ENCODE measurements around the gene RANBP9. TPM values are rescaled to one million over a fixed set of nuclear protein-coding genes. Genes with fewer than 3 reads are reported as not detected.

Gene RANBP9
- total RNA-seq, 1 donor = 53.9 TPM

GRCh38 chr6:13698715-13699114 lies 12.9 kb downstream of the RANBP9 start:
- Histone ChIP-seq H4K20me1 (ENCODE audit: insufficient read depth, low read length) (peaks cover 11% of the 10 kb centered on the region), H3K27me3 (ENCODE audit: insufficient read depth, low read length) (no peaks in the 10 kb centered on the region), H3K4me2 (ENCODE audit: insufficient read depth, low read length) (no peak overlapping the region), H3K4me3 (ENCODE audit: insufficient read depth, low read length) (no peak overlapping the region), H3K36me3 (ENCODE audit: insufficient read depth, low read length) (no peaks in the 10 kb centered on the region), H3K79me2 (ENCODE audit: insufficient read depth, low read length) (peaks cover 89% of the 10 kb centered on the region), H2AFZ (ENCODE audit: low read length) (no peak overlapping the region), H3K9me3 (ENCODE audit: low read depth, low read length) (no peaks in the 10 kb centered on the region), H3K4me1 (ENCODE audit: insufficient read depth, low read length) (peaks cover 35% of the 10 kb centered on the region), H3K27ac (ENCODE audit: low read depth, low read length) (no peak overlapping the region)
- DNase-seq (ENCODE audit: insufficient read length, low spot score, missing footprints) = no peak
- TF ChIP-seq CTCF (IDR thresholded peaks at IDR 0.05; ENCODE audit: extremely low read depth, low read depth, low read length) = no peak

GRCh38 chr6:13697857-13698256 lies 13.8 kb downstream of the RANBP9 start:
- DNase-seq (ENCODE audit: insufficient read length, low spot score, missing footprints) = no peak
- Histone ChIP-seq H3K27me3 (ENCODE audit: insufficient read depth, low read length) (no peaks in the 10 kb centered on the region), H3K36me3 (ENCODE audit: insufficient read depth, low read length) (no peaks in the 10 kb centered on the region), H3K9me3 (ENCODE audit: low read depth, low read length) (no peaks in the 10 kb centered on the region), H2AFZ (ENCODE audit: low read length) (no peak overlapping the region), H4K20me1 (ENCODE audit: insufficient read depth, low read length) (peaks cover 3% of the 10 kb centered on the region), H3K4me3 (ENCODE audit: insufficient read depth, low read length) (no peak overlapping the region), H3K27ac (ENCODE audit: low read depth, low read length) (peak overlapping the region; percentile 87), H3K4me2 (ENCODE audit: insufficient read depth, low read length) (no peak overlapping the region), H3K79me2 (ENCODE audit: insufficient read depth, low read length) (peaks cover 89% of the 10 kb centered on the region), H3K4me1 (ENCODE audit: insufficient read depth, low read length) (peaks cover 35% of the 10 kb centered on the region)
- TF ChIP-seq CTCF (IDR thresholded peaks at IDR 0.05; ENCODE audit: extremely low read depth, low read depth, low read length) = no peak

- Histone ChIP-seq H3K79me2 (ENCODE audit: insufficient read depth, low read length) (peaks cover 88% of the 10 kb centered on the region), H2AFZ (ENCODE audit: low read length) (no peak overlapping the region), H3K4me2 (ENCODE audit: insufficient read depth, low read length) (peak overlapping the region; percentile 31), H3K27me3 (ENCODE audit: insufficient read depth, low read length) (no peaks in the 10 kb centered on the region), H3K36me3 (ENCODE audit: insufficient read depth, low read length) (no peaks in the 10 kb centered on the region), H3K4me1 (ENCODE audit: insufficient read depth, low read length) (peaks cover 35% of the 10 kb centered on the region), H3K27ac (ENCODE audit: low read depth, low read length) (peak overlapping the region; percentile 87), H3K4me3 (ENCODE audit: insufficient read depth, low read length) (no peak overlapping the region), H4K20me1 (ENCODE audit: insufficient read depth, low read length) (no peaks in the 10 kb centered on the region), H3K9me3 (ENCODE audit: low read depth, low read length) (no peaks in the 10 kb centered on the region)
- DNase-seq (ENCODE audit: insufficient read length, low spot score, missing footprints) = no peak
- no peak for TF ChIP-seq CTCF (IDR thresholded peaks at IDR 0.05; ENCODE audit: extremely low read depth, low read depth, low read length)
Observed at GRCh38 chr6:13696226-13696625, 15.4 kb downstream of the RANBP9 start.

DNA sequence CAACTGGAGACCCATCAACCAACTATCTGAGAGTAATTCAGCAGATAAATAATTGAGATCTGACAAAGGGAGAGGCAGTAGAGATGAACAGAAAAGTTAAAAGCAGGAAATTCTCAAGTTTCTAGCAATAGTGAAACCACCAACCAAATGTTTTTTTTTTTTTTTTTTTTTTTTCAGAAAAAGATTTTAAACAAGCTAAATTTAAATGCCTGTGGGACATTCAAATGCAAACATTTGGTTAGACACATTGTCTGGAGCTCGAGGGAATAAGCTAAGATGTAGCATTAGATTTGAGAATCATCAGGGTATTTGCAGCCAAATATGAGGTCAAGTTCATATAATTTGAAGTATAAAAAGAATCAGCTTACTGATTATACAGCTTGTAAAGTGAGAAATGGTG lies 16.4 kb downstream of the RANBP9 start:
- peak overlapping the region; percentile 87 for H3K27ac ChIP-seq (ENCODE audit: low read depth, low read length)
- H3K9me3 ChIP-seq (ENCODE audit: low read depth, low read length) = no peaks in the 10 kb centered on the region
- peaks cover 35% of the 10 kb centered on the region for H3K4me1 ChIP-seq (ENCODE audit: insufficient read depth, low read length)
- no peaks in the 10 kb centered on the region for H3K36me3 ChIP-seq (ENCODE audit: insufficient read depth, low read length)
- H3K79me2 ChIP-seq (ENCODE audit: insufficient read depth, low read length) = peaks cover 87% of the 10 kb centered on the region
- peak overlapping the region; percentile 31 for H3K4me2 ChIP-seq (ENCODE audit: insufficient read depth, low read length)
- no peak overlapping the region for H2AFZ ChIP-seq (ENCODE audit: low read length)
- H3K4me3 ChIP-seq (ENCODE audit: insufficient read depth, low read length) = no peak overlapping the region
- no peaks in the 10 kb centered on the region for H4K20me1 ChIP-seq (ENCODE audit: insufficient read depth, low read length)
- H3K27me3 ChIP-seq (ENCODE audit: insufficient read depth, low read length) = no peaks in the 10 kb centered on the region
- no peak for DNase-seq (ENCODE audit: insufficient read length, low spot score, missing footprints)
- TF ChIP-seq CTCF (IDR thresholded peaks at IDR 0.05; ENCODE audit: extremely low read depth, low read depth, low read length) = no peak
